ENCODE results near the gene IL13RA2.

- TF ChIP-seq MXI1 (IDR thresholded peaks at IDR 0.05; ENCODE audit: low read depth, low read length) (no peak), IRF2 (CRISPR knock-in tag; IDR thresholded peaks at IDR 0.05) (no peak), STAT5A (IDR thresholded peaks at IDR 0.05; ENCODE audit: borderline replicate concordance, low read length) (no peak), KLF13 (tag; IDR thresholded peaks at IDR 0.05; ENCODE audit: borderline replicate concordance, low read depth) (no peak), CREB1 (IDR thresholded peaks at IDR 0.05) (no peak), CREB1 (CRISPR knock-in tag; IDR thresholded peaks at IDR 0.05) (no peak), BRCA1 (IDR thresholded peaks at IDR 0.05) (no peak), BRCA1 (CRISPR knock-in tag; IDR thresholded peaks at IDR 0.05) (no peak), CHD7 (IDR thresholded peaks at IDR 0.05; ENCODE audit: low read depth, low read length) (no peak), GATA2 (CRISPR knock-in tag; IDR thresholded peaks at IDR 0.05) (no peak)
- TF ChIP-seq, protein P1, sequence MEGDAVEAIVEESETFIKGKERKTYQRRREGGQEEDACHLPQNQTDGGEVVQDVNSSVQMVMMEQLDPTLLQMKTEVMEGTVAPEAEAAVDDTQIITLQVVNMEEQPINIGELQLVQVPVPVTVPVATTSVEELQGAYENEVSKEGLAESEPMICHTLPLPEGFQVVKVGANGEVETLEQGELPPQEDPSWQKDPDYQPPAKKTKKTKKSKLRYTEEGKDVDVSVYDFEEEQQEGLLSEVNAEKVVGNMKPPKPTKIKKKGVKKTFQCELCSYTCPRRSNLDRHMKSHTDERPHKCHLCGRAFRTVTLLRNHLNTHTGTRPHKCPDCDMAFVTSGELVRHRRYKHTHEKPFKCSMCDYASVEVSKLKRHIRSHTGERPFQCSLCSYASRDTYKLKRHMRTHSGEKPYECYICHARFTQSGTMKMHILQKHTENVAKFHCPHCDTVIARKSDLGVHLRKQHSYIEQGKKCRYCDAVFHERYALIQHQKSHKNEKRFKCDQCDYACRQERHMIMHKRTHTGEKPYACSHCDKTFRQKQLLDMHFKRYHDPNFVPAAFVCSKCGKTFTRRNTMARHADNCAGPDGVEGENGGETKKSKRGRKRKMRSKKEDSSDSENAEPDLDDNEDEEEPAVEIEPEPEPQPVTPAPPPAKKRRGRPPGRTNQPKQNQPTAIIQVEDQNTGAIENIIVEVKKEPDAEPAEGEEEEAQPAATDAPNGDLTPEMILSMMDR (IDR thresholded peaks at IDR 0.05 in 2 of 3, conservative IDR thresholded peaks at IDR 0.05 in 1 of 3; ENCODE audit: insufficient read depth in 2 of 3, low read depth in 1 of 3, low read length in 3 of 3): no peak
Measured at GRCh38 chrX:115030625-115031024, 13.2 kb upstream of the IL13RA2 start.
